GM21381 (cell line): ENCODE data around the gene CTSF.
"Not testable (repeated sequence)": the region's sequence is repeated elsewhere in the genome, so short reads cannot be mapped to it uniquely, and the experiment has no call there.

Source experiments
- ATAC-seq: cut with Tn5 transposase; IDR thresholded peaks from one replicate; pipeline ENCODE4 v1.9.1; 2021; ENCODE audit warnings: mild to moderate bottlenecking, moderate library complexity; ENCODE audit not compliant: unreplicated experiment

The CTSF gene

GRCh38 chr11:66589996-66590675 is 21.7 kb upstream of the CTSF start:
- ATAC-seq: no peak

GRCh38 chr11:66589315-66589714 is 20.9 kb upstream of the CTSF start:
- not testable (repeated sequence) for ATAC-seq

GRCh38 chr11:66586136-66586535 is 17.7 kb upstream of the CTSF start:
- no peak for ATAC-seq

GRCh38 chr11:66585447-66585846 is 17.0 kb upstream of the CTSF start:
- ATAC-seq: not testable (repeated sequence)

- ATAC-seq: not testable (repeated sequence)
These were observed 14.2 kb upstream of the CTSF start for GRCh38 chr11:66582565-66583147.

GRCh38 chr11:66581261-66581660 is 12.9 kb upstream of the CTSF start:
- no peak for ATAC-seq

- ATAC-seq: no peak
These were observed 12.4 kb upstream of the CTSF start for GRCh38 chr11:66580803-66581202.

GRCh38 chr11:66579017-66579606 is 10.7 kb upstream of the CTSF start:
- no peak for ATAC-seq

GRCh38 chr11:66570850-66571180 is 2.4 kb upstream of the CTSF start:
- no peak for ATAC-seq

- ATAC-seq: no peak
These were observed 1.9 kb upstream of the CTSF start for GRCh38 chr11:66570079-66570849.

- ATAC-seq: no peak
These were observed 670 bp upstream of the CTSF start for GRCh38 chr11:66569076-66569475.

GRCh38 chr11:66567787-66568123 is 651 bp downstream of the CTSF start:
- ATAC-seq: no peak

GRCh38 chr11:66566221-66566620 is 2.2 kb downstream of the CTSF start:
- no peak for ATAC-seq

- no peak for ATAC-seq
These were observed 3.4 kb downstream of the CTSF start for GRCh38 chr11:66564984-66565383.

- ATAC-seq: no peak
These were observed 3.9 kb downstream of the CTSF start for GRCh38 chr11:66564538-66564937.

- no peak for ATAC-seq
These were observed 4.6 kb downstream of the CTSF start for GRCh38 chr11:66563832-66564231.

- no peak for ATAC-seq
These were observed 5.4 kb downstream of the CTSF start for GRCh38 chr11:66562907-66563583.

GRCh38 chr11:66562275-66562674 is 6.1 kb downstream of the CTSF start:
- ATAC-seq: no peak

- ATAC-seq: no peak
These were observed 6.5 kb downstream of the CTSF start for GRCh38 chr11:66561975-66562248.

GRCh38 chr11:66561178-66561974 is 7.0 kb downstream of the CTSF start:
- no peak for ATAC-seq
